Measurements from ENCODE around the gene NUDT22.

- no peak for TF ChIP-seq CTCF (optimal IDR thresholded peaks at IDR 0.05 in 1 of 3, IDR thresholded peaks at IDR 0.05 in 1 of 3, conservative IDR thresholded peaks at IDR 0.05 in 1 of 3; ENCODE audit: extremely low read depth in 1 of 3, insufficient read depth in 2 of 3, low read length in 3 of 3)
- TF ChIP-seq EZH2 (IDR thresholded peaks at IDR 0.05; ENCODE audit: low read length) = no peak
Observed at GRCh38 chr11:64178951-64179639, 47.0 kb upstream of the NUDT22 start.
